Right atrium auricular region (tissue), 2 donors: ENCODE results near the gene TRIM75. TPM values are rescaled to one million over a fixed set of nuclear protein-coding genes. Genes with fewer than 3 reads are reported as not detected.
"Not testable (repeated sequence)": the region's sequence is repeated elsewhere in the genome, so short reads cannot be mapped to it uniquely, and the experiment has no call there.

ENCODE experiments used
- DNase-seq: peaks from one replicate; pipeline ENCODE4 v3.0.0-alpha.2; 2019; ENCODE audit warnings: low spot score
- H3K27ac ChIP-seq, 2 donors: fragments of 200-600 bp; sonication (generic); 1 replicate in 1 of 2; 2 replicates in 1 of 2; pipeline ENCODE4 v1.5.1; 2016 to 2019
- H3K27me3 ChIP-seq, 2 donors: fragments of 200-600 bp; sonication (generic); one replicate each; pipeline versions ENCODE4 v1.5.1 to v1.6.0; 2017 to 2019
- H3K36me3 ChIP-seq: fragments of 200-600 bp; sonication (generic); one replicate; pipeline ENCODE4 v1.5.1; 2016
- H3K4me1 ChIP-seq, 2 donors: fragments of 200-600 bp; sonication (generic); one replicate each; pipeline versions ENCODE4 v1.5.1 to v1.6.0; 2017 to 2019
- H3K4me3 ChIP-seq, 2 donors: fragments of 200-600 bp; sonication (generic); 1 replicate in 1 of 2; 2 replicates in 1 of 2; pipeline ENCODE4 v1.5.1; 2017 to 2019; ENCODE audit warnings: mild to moderate bottlenecking in 1 of 2, moderate library complexity in 1 of 2
- H3K9me3 ChIP-seq, 2 donors: fragments of 200-600 bp; sonication (generic); one replicate each; pipeline ENCODE4 v1.5.1; 2019
- total RNA-seq, 2 donors: library from RNA; depleted of rRNA; stranded (reverse); fragments of >200 nt; gene quantifications; one replicate each; pipeline ENCODE4 v1.1.0, GENCODE V29; 2016
- TF ChIP-seq, protein P1 (sequence below), 2 donors: fragments of 200-600 bp; sonication (generic); IDR thresholded peaks; one replicate each; pipeline ENCODE4 v1.5.1; 2019; ENCODE audit warnings: antibody characterized with exemption in 2 of 2

The TRIM75 gene
- total RNA-seq, 2 donors from 2014 or later: not detected

DNA sequence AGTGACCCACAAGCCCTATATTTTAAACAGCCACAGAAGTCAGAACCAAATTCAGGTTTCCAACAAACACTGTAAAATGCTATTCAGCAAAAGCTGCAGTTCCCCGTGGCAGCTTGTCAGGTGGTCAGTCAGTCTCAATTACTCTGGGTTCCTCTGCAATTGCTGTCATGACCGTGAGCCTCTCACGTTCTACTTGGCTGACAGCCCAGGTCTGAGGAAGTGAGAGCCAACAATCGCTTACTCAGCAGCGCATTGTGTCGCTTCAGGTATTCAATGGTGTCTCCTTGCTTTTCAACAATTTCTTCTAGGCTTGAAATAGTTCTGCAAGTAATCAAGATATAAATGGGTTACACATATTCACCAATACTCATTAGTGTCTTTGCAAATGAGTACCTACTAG lies 25.8 kb downstream of the TRIM75 start:
- DNase-seq: peak; percentile 58
- H3K4me3 ChIP-seq: no peak overlapping the region
- peaks cover 21% of the 10 kb centered on the region for H3K36me3 ChIP-seq
- peak overlapping the region in 1 of 2 donors; percentile 14 for H3K27ac ChIP-seq
- H3K27me3 ChIP-seq: no peaks in the 10 kb centered on the region
- H3K9me3 ChIP-seq: no peaks in the 10 kb centered on the region
- TF ChIP-seq, protein P1, sequence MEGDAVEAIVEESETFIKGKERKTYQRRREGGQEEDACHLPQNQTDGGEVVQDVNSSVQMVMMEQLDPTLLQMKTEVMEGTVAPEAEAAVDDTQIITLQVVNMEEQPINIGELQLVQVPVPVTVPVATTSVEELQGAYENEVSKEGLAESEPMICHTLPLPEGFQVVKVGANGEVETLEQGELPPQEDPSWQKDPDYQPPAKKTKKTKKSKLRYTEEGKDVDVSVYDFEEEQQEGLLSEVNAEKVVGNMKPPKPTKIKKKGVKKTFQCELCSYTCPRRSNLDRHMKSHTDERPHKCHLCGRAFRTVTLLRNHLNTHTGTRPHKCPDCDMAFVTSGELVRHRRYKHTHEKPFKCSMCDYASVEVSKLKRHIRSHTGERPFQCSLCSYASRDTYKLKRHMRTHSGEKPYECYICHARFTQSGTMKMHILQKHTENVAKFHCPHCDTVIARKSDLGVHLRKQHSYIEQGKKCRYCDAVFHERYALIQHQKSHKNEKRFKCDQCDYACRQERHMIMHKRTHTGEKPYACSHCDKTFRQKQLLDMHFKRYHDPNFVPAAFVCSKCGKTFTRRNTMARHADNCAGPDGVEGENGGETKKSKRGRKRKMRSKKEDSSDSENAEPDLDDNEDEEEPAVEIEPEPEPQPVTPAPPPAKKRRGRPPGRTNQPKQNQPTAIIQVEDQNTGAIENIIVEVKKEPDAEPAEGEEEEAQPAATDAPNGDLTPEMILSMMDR (IDR thresholded peaks at IDR 0.05): no peak
- no peaks in the 10 kb centered on the region for H3K4me1 ChIP-seq

DNA sequence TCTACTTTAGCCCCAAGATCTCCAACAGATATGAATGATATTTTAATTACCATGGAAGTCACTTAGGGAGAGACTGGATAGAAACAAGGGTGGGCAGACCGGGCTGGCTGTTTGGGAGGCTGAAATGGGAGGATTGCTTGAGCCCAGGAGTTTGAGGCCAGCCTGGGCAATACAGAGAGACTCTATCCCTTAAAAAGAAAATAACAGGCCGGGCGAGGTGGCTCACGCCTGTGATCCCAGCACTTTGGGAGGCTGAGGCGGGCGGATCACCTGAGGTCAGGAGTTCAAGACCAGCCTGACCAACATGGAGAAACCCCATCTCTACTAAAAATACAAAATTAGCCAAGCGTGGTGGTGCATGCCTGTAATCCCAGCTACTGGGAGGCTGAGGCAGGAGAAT lies 31.1 kb downstream of the TRIM75 start:
- H3K9me3 ChIP-seq, H3K27ac ChIP-seq, H3K4me3 ChIP-seq, H3K27me3 ChIP-seq, H3K4me1 ChIP-seq: not testable (repeated sequence)
- peak; percentile 16 for DNase-seq
- peaks cover 53% of the 10 kb centered on the region for H3K36me3 ChIP-seq

- no peak overlapping the region for H3K27ac ChIP-seq
- no peaks in the 10 kb centered on the region for H3K27me3 ChIP-seq
- H3K36me3 ChIP-seq: peaks cover 54% of the 10 kb centered on the region
- no peak overlapping the region for H3K4me3 ChIP-seq
- no peaks in the 10 kb centered on the region for H3K4me1 ChIP-seq
- TF ChIP-seq, protein P1 (IDR thresholded peaks at IDR 0.05): no peak
- no peaks in the 10 kb centered on the region for H3K9me3 ChIP-seq
- DNase-seq: peak; percentile 9
These were observed 32.3 kb downstream of the TRIM75 start for GRCh38 chr4:165085946-165086345.

- H3K4me1 ChIP-seq: no peaks in the 10 kb centered on the region
- TF ChIP-seq, protein P1 (IDR thresholded peaks at IDR 0.05): no peak
- no peak overlapping the region for H3K27ac ChIP-seq
- DNase-seq: peak; percentile 1
- H3K36me3 ChIP-seq: peaks cover 54% of the 10 kb centered on the region
- no peaks in the 10 kb centered on the region for H3K9me3 ChIP-seq
- no peak overlapping the region for H3K4me3 ChIP-seq
- no peaks in the 10 kb centered on the region for H3K27me3 ChIP-seq
These were observed 34.7 kb downstream of the TRIM75 start for GRCh38 chr4:165088366-165088765.

GRCh38 chr4:165092187-165092586 lies 38.5 kb downstream of the TRIM75 start:
- H3K27me3 ChIP-seq, H3K27ac ChIP-seq, H3K4me3 ChIP-seq, H3K9me3 ChIP-seq, H3K4me1 ChIP-seq: not testable (repeated sequence)
- peaks cover 27% of the 10 kb centered on the region for H3K36me3 ChIP-seq
- peak; percentile 5 for DNase-seq

DNA sequence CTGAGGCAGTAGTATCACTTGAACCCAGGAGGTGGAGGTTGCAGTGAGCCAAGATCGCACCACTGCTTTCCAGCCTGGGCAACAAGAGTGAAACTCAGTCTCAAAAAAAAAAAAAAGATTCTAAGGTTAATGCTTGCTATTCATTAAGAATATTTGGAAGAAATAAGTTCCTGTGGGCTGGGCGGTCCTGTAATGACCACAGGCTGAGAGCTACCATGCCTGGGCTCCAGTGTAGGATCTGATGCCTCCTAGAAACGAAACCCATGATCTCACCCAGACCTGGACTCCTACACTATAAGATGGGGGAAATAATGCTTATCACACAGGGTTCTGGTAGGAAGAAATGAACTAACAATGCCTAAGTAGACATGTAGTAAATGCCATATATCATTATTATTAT lies 41.2 kb downstream of the TRIM75 start:
- no peaks in the 10 kb centered on the region for H3K9me3 ChIP-seq
- no peak for DNase-seq
- TF ChIP-seq, protein P1 (IDR thresholded peaks at IDR 0.05): no peak
- no peak overlapping the region for H3K4me3 ChIP-seq
- no peak overlapping the region for H3K27ac ChIP-seq
- H3K4me1 ChIP-seq: no peaks in the 10 kb centered on the region
- H3K27me3 ChIP-seq: no peaks in the 10 kb centered on the region
- H3K36me3 ChIP-seq: peaks cover 14% of the 10 kb centered on the region

DNA sequence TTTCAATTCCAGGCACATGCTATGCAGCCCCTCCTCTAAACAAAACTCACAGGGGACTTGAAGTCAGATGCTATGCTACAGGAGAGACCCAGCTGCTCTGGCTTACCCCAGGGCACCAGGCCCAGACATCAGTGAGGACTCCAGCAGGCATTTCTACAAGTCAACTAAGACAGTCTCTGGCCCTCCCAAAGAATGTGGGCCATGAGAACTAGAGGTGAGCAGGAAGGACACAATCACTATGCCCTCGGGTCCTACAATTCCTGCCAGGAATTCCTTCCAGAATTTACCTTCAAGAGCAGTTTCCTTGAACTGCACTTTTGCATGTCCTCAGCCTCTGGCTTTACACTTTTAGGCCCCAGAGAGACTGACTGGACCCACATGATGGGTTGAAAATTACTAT lies 41.6 kb downstream of the TRIM75 start:
- H3K4me3 ChIP-seq: no peak overlapping the region
- DNase-seq: peak; percentile 16
- peaks cover 16% of the 10 kb centered on the region for H3K36me3 ChIP-seq
- no peaks in the 10 kb centered on the region for H3K27me3 ChIP-seq
- H3K4me1 ChIP-seq: no peaks in the 10 kb centered on the region
- TF ChIP-seq, protein P1 (IDR thresholded peaks at IDR 0.05): no peak
- H3K9me3 ChIP-seq: no peaks in the 10 kb centered on the region
- no peak overlapping the region for H3K27ac ChIP-seq
